A549 (cell line): ENCODE data around the gene TUBA4B. TPM values are rescaled to one million over a fixed set of nuclear protein-coding genes. Genes with fewer than 3 reads are reported as not detected.
A peak's percentile ranks its signal among the peaks of the same experiment; 100 is the strongest.

Source experiments
- ATAC-seq, 2 experiments: fragments of 200-7000 bp in 1 of 2; fragments of >200 bp in 1 of 2; cut with Nextera tagmentation in 1 of 2; cut with Tn5 transposase in 1 of 2; 3 replicates each; pipeline versions ENCODE4 v1.8.0 to v1.9.1; 2018 to 2020; ENCODE audit warnings: mild to moderate bottlenecking in 1 of 2, moderate library complexity in 1 of 2
- CTCF ChIA-PET: fragments of 300-600 bp; sonication (Branson Sonifier 250); formaldehyde crosslinking; extraction: SDS; loops from one replicate; lab custom pipeline; 2021; ENCODE audit warnings: antibody characterized with exemption, inconsistent platforms; lab: Yijun Ruan, JAX
- POLR2A ChIA-PET: fragments of 350-600 bp; formaldehyde crosslinking; extraction: SDS; loops from one replicate; lab custom pipeline; 2021; ENCODE audit warnings: antibody characterized with exemption, inconsistent platforms; lab: Yijun Ruan, JAX
- DNase-seq, 2 experiments: peaks; one replicate each; pipeline versions ENCODE4 v3.0.0 to v3.0.0-alpha.2; 2011 to 2016; ENCODE audit warnings: low read depth in 1 of 2, low spot score in 1 of 2
- FAIRE-seq: peaks from 2 replicates; lab custom pipeline; 2011; peaks lifted over from hg19 to GRCh38; lab: Jason Lieb, UNC
- H3K27ac ChIP-seq, 2 experiments: fragments of >200 bp; sonication (Bioruptor Twin); formaldehyde crosslinking; 3 replicates each; pipeline ENCODE4 v1.5.1; 2016 to 2017
- H3K4me1 ChIP-seq: fragments of >200 bp; sonication (Bioruptor Twin); formaldehyde crosslinking; 3 replicates; pipeline ENCODE4 v1.6.1; 2016
- H3K4me2 ChIP-seq: fragments of >200 bp; sonication (Bioruptor Twin); formaldehyde crosslinking; 3 replicates; pipeline ENCODE4 v1.6.1; 2016
- H3K4me3 ChIP-seq: fragments of >200 bp; sonication (Bioruptor Twin); formaldehyde crosslinking; 3 replicates; pipeline ENCODE4 v1.5.1; 2016
- H3K9me3 ChIP-seq: fragments of >200 bp; sonication (Bioruptor Twin); formaldehyde crosslinking; 3 replicates; pipeline ENCODE4 v1.6.1; 2016
- BHLHE40 ChIP-seq: IDR thresholded peaks from 2 replicates; pipeline ENCODE4 v1.6.1; 2012; ENCODE audit warnings: low read depth, low read length, inconsistent platforms
- CHD2 ChIP-seq: fragments of 150-350 bp; IDR thresholded peaks from 2 replicates; pipeline ENCODE4 v1.6.1; 2014; ENCODE audit warnings: low read length; ENCODE audit not compliant: partially characterized antibody
- EHMT2 ChIP-seq: fragments of 200-600 bp; sonication (generic); IDR thresholded peaks from 2 replicates; pipeline ENCODE4 v1.6.1; 2016; ENCODE audit warnings: antibody characterized with exemption, low read depth, mild to moderate bottlenecking, moderate library complexity
- GATA3 ChIP-seq: IDR thresholded peaks from 2 replicates; pipeline ENCODE4 v1.6.1; 2012; ENCODE audit warnings: borderline replicate concordance
- HEYL ChIP-seq: fragments of 250-450 bp; sonication (Bioruptor Pico); IDR thresholded peaks from 2 replicates; pipeline ENCODE4 v1.8.0; 2021; ENCODE audit warnings: mild to moderate bottlenecking, moderate library complexity
- HOXA7 ChIP-seq: fragments of 250-450 bp; sonication (Bioruptor Pico); IDR thresholded peaks from 2 replicates; pipeline ENCODE4 v1.5.0; 2020; ENCODE audit warnings: mild to moderate bottlenecking, moderate library complexity
- HOXB5 ChIP-seq: fragments of 250-450 bp; sonication (Bioruptor Pico); IDR thresholded peaks from 2 replicates; pipeline ENCODE4 v1.5.0; 2020; ENCODE audit warnings: mild to moderate bottlenecking, moderate library complexity
- JUN ChIP-seq, 2 experiments: fragments of >200 bp; sonication (Bioruptor Twin); formaldehyde crosslinking; IDR thresholded peaks; 2 replicates in 1 of 2; 3 replicates in 1 of 2; pipeline ENCODE4 v1.6.1; 2016 to 2017
- MAFK ChIP-seq: fragments of 450-650 bp; IDR thresholded peaks from 2 replicates; pipeline ENCODE4 v1.6.1; 2014; ENCODE audit not compliant: partially characterized antibody
- MAZ ChIP-seq: fragments of 150-350 bp; IDR thresholded peaks from 2 replicates; pipeline ENCODE4 v1.6.1; 2014; ENCODE audit warnings: antibody characterized with exemption, low read depth, low read length, borderline replicate concordance
- MYC ChIP-seq: IDR thresholded peaks from 2 replicates; pipeline ENCODE4 v1.6.1; 2012; ENCODE audit warnings: mild to moderate bottlenecking, inconsistent platforms, low read length, improper control_type of control experiment, borderline replicate concordance
- POLR2A ChIP-seq: IDR thresholded peaks from 2 replicates; pipeline ENCODE4 v1.6.1; 2012; ENCODE audit warnings: mild to moderate bottlenecking, low read length
- RFX5 ChIP-seq: fragments of 450-650 bp; IDR thresholded peaks from 2 replicates; pipeline ENCODE4 v1.7.1; 2014; ENCODE audit warnings: antibody characterized with exemption, mild to moderate bottlenecking, moderate library complexity
- TFCP2L1 ChIP-seq: fragments of 250-450 bp; sonication (Bioruptor Pico); IDR thresholded peaks from 2 replicates; pipeline ENCODE4 v1.5.0; 2021; ENCODE audit warnings: mild to moderate bottlenecking
- TP53 ChIP-seq: fragments of 250-450 bp; sonication (Bioruptor Pico); IDR thresholded peaks from 2 replicates; pipeline ENCODE4 v1.5.0; 2021; ENCODE audit warnings: mild to moderate bottlenecking, moderate library complexity
- WGBS: methylation state at CpG from one replicate; pipeline ENCODE4 v1.1.6; 2017; ENCODE audit errors: missing lambda C conversion rate; 5-methylcytosine and 5-hydroxymethylcytosine counted together
- polyA plus RNA-seq, 4 experiments: library from polyadenylated mRNA; depleted of rRNA in 3 of 4; stranded (reverse); fragments of >200 nt; fragmentation: RNase III in 1 of 4; extraction: RNeasy Plus Mini Kit Qiagen cat#74134 plus additional on column Dnase treatment in 1 of 4; gene quantifications; 2 replicates in 3 of 4; 3 replicates in 1 of 4; pipeline ENCODE4 v1.2.3, GENCODE V29; 2011 to 2017
- TF ChIP-seq, protein P1 (sequence below): IDR thresholded peaks from 2 replicates; pipeline ENCODE4 v1.6.1; 2012
- TF ChIP-seq, protein P2 (sequence below): IDR thresholded peaks from 2 replicates; pipeline ENCODE4 v1.6.1; 2012
- TF ChIP-seq, protein P3 (sequence below): fragments of 450-650 bp; IDR thresholded peaks from 2 replicates; pipeline ENCODE4 v1.6.1; 2014; ENCODE audit warnings: antibody characterized with exemption
- TF ChIP-seq, protein P4 (sequence below): IDR thresholded peaks from 2 replicates; pipeline ENCODE4 v1.6.1; 2012; ENCODE audit warnings: low read depth, borderline replicate concordance
- TF ChIP-seq, protein P5 (sequence below): fragments of 250-450 bp; sonication (Bioruptor Pico); IDR thresholded peaks from 2 replicates; pipeline ENCODE4 v1.5.0; 2020; ENCODE audit warnings: low read depth, mild to moderate bottlenecking, moderate library complexity
- TF ChIP-seq, protein P6 (sequence below): fragments of >200 bp; sonication (Bioruptor Twin); formaldehyde crosslinking; IDR thresholded peaks from 3 replicates; pipeline ENCODE4 v1.6.1; 2016

TUBA4B gene
- polyA plus RNA-seq, 2 of the 4 experiments (the other 2 are of a cell fraction): 0.71 to 0.94 TPM

DNA sequence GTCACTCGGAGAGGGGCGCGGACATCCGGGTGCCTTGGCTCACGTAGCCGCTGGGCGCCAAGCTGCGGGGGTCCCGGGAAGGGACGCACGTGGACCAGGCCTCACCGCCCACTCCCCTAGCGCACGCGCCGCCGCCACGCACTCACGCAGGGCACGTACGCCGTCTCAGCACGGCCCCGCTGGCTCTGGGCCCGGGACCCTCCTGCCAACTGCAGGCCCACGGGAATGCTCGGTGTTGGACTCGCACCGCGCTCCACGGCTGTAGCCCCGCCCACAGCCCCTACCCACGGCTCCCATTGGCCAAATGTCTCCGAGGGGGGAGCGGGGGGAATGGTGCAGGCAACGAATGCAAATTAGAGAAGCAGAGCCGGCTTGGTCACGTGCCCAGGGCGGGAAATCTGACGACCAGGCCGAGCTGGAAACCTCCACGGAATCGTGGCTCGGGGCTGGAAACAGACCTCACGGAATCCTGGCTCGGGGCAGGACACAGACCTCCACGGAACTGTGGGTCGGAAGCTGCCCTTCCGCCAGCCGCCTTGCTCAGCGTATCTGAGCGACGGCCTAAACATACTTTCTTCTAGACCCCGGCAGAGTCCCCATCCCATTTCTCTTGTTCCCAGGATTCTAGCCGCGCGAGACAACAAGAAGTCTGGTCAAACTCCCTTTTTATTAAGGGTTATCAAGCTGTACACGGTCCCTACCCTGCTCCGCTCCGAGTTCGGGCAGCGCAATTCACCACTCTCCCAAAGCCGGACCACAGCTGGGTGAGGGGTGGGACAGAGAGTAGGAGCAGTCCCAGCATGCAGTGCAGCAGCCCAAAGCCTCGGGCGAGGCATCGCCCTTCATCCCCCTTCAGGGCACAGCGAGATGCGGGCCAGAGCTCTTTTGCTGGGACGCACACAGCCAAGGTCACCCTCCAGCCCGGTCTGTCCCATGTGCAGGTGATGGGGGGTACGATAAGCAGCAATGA lies 34.0 kb upstream of the TUBA4B start, which contains the start of gene ABCB6:
Gene ABCB6 (minus strand): TSS at position 227 of the 970 bp plus-strand sequence. CDS start 285 bp downstream, outside the sequence.
- peak within 1 kb of the TSS; percentile 93 for H3K4me2 ChIP-seq
- DNase-seq (peak; percentile 92), FAIRE-seq (peak; percentile 43), ATAC-seq (peak; percentile 65 to 84)
- peaks cover 30% of the 10 kb centered on the region for H3K4me1 ChIP-seq
- H3K27ac ChIP-seq: peak within 1 kb of the TSS; percentile 92 to 95
- peak within 1 kb of the TSS; percentile 65 for H3K4me3 ChIP-seq
- ChIA-PET CTCF (interaction anchor here (0.7 to 7.3 kb wide), 12 partner anchors 20 to 80 kb away, joined by 3 to 79 read pairs (median 4); partner anchors contain the start of gene DNAJB2), POLR2A (interaction anchor here (0.6 to 3.8 kb wide), 10 partner anchors 8 to 76 kb away, joined by 3 to 25 read pairs (median 8); partner anchors contain the start of genes CNPPD1, DNAJB2, GLB1L and STK16)
- TF ChIP-seq POLR2A: peak; percentile 94
- 0 out of 2 replicates have a peak, but pooled peaks have one; percentile 41 for TF ChIP-seq MAZ
- TF ChIP-seq, protein P1, sequence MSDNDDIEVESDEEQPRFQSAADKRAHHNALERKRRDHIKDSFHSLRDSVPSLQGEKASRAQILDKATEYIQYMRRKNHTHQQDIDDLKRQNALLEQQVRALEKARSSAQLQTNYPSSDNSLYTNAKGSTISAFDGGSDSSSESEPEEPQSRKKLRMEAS: peak; percentile 97
- TF ChIP-seq, protein P2, sequence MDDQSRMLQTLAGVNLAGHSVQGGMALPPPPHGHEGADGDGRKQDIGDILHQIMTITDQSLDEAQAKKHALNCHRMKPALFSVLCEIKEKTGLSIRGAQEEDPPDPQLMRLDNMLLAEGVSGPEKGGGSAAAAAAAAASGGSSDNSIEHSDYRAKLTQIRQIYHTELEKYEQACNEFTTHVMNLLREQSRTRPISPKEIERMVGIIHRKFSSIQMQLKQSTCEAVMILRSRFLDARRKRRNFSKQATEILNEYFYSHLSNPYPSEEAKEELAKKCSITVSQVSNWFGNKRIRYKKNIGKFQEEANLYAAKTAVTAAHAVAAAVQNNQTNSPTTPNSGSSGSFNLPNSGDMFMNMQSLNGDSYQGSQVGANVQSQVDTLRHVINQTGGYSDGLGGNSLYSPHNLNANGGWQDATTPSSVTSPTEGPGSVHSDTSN: peak; percentile 35
- TF ChIP-seq HOXB5 (CRISPR knock-in tag): no peak
- TF ChIP-seq GATA3: peak; percentile 57
- TF ChIP-seq, protein P3, sequence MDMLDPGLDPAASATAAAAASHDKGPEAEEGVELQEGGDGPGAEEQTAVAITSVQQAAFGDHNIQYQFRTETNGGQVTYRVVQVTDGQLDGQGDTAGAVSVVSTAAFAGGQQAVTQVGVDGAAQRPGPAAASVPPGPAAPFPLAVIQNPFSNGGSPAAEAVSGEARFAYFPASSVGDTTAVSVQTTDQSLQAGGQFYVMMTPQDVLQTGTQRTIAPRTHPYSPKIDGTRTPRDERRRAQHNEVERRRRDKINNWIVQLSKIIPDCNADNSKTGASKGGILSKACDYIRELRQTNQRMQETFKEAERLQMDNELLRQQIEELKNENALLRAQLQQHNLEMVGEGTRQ: peak; percentile 95
- no peak for TF ChIP-seq MAFK
- TF ChIP-seq EHMT2: no peak
- peak; percentile 74 for TF ChIP-seq MYC
- no peak for TF ChIP-seq RFX5
- TF ChIP-seq HEYL: no peak
- no peak for TF ChIP-seq HOXA7 (CRISPR knock-in tag)
- 0 out of 2 replicates have a peak, but pooled peaks have one; percentile 12 for TF ChIP-seq TP53 (CRISPR knock-in tag)
- TF ChIP-seq, protein P4, sequence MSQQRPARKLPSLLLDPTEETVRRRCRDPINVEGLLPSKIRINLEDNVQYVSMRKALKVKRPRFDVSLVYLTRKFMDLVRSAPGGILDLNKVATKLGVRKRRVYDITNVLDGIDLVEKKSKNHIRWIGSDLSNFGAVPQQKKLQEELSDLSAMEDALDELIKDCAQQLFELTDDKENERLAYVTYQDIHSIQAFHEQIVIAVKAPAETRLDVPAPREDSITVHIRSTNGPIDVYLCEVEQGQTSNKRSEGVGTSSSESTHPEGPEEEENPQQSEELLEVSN: peak; percentile 99
- TF ChIP-seq, protein P5, sequence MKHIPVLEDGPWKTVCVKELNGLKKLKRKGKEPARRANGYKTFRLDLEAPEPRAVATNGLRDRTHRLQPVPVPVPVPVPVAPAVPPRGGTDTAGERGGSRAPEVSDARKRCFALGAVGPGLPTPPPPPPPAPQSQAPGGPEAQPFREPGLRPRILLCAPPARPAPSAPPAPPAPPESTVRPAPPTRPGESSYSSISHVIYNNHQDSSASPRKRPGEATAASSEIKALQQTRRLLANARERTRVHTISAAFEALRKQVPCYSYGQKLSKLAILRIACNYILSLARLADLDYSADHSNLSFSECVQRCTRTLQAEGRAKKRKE (CRISPR knock-in tag): peak; percentile 9; the same call in 1 of the 2 replicates
- peak; percentile 32 for TF ChIP-seq CHD2
- peak; percentile 70; the same call in 1 of the 2 replicates for TF ChIP-seq BHLHE40
- TF ChIP-seq JUN (IDR thresholded peaks at IDR 0.05): peak in 1 of 2 experiments; percentile 68; a peak in 2 of 5 replicates
- TF ChIP-seq, protein P6, sequence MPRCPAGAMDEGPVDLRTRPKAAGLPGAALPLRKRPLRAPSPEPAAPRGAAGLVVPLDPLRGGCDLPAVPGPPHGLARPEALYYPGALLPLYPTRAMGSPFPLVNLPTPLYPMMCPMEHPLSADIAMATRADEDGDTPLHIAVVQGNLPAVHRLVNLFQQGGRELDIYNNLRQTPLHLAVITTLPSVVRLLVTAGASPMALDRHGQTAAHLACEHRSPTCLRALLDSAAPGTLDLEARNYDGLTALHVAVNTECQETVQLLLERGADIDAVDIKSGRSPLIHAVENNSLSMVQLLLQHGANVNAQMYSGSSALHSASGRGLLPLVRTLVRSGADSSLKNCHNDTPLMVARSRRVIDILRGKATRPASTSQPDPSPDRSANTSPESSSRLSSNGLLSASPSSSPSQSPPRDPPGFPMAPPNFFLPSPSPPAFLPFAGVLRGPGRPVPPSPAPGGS: peak; percentile 66; the same call in 1 of the 3 replicates
- TF ChIP-seq TFCP2L1 (CRISPR knock-in tag): peak; percentile 57; the same call in 1 of the 2 replicates
- 48% methylated on average over 35 of the region's 71 CpGs for WGBS
- no peaks in the 10 kb centered on the region for H3K9me3 ChIP-seq
